ENCODE results near the gene TKTL1. TPM values are rescaled to one million over a fixed set of nuclear protein-coding genes. Genes with fewer than 3 reads are reported as not detected.

The TKTL1 gene
- total and polyA plus RNA-seq, 8 donors: not detected

DNA sequence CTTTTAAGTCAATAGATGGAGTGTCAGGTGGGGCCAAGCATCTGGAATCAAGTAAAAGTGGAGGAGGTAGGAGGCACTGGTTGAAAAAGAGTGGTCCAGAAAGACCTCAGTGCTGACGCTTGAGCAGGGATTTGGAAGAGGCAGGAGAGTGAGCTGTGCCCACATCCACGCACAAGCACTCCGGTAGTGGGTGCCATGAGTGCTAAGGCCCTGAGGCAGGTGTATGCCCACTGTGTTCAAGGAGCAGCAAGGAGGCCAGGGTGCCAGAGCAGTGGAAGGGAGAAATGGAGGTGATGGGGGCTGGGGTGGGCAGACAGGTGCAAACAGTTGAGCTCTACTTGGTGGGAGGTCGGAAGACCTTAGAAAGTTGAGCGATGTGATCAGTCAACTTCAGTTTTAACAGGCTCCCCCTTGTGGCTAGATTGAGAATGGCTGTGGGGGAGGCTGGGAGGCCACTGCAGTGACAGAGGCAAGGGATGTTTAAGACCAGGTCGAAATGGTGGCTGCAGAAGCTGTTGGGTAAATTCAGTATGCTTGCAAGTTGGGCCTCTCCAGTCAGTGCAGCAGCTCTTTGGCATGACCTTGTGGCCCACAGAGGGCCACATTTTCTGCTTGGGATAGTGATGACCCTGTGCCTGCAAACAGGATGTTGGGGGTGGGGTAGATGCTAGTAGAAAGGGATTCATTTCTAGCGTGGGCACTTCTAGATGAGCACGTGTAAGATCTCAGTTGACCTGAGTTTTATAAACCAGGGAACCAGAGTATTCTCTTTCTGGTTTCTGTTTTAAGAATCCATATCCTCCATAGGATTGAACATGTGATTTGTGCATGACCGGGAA lies 12.7 kb downstream of the TKTL1 start:
- Histone ChIP-seq H3K4me1 (no peaks in the 10 kb centered on the region), H3K9me3 (no peaks in the 10 kb centered on the region), H3K36me3 (no peaks in the 10 kb centered on the region), H3K27ac (no peak overlapping the region), H3K4me3 (no peak overlapping the region), H3K27me3 (peaks cover 0 to 12% (median 0%) of the 10 kb centered on the region in 4 donors)
- ATAC-seq: peak in 3 of 4 donors; percentile 79 to 88 (median 82)
- intact Hi-C loops (cut with DNase I): no loop called here
- peak in 5 of 6 donors; percentile 42 to 81 (median 61) for DNase-seq
- TF ChIP-seq, protein P1, sequence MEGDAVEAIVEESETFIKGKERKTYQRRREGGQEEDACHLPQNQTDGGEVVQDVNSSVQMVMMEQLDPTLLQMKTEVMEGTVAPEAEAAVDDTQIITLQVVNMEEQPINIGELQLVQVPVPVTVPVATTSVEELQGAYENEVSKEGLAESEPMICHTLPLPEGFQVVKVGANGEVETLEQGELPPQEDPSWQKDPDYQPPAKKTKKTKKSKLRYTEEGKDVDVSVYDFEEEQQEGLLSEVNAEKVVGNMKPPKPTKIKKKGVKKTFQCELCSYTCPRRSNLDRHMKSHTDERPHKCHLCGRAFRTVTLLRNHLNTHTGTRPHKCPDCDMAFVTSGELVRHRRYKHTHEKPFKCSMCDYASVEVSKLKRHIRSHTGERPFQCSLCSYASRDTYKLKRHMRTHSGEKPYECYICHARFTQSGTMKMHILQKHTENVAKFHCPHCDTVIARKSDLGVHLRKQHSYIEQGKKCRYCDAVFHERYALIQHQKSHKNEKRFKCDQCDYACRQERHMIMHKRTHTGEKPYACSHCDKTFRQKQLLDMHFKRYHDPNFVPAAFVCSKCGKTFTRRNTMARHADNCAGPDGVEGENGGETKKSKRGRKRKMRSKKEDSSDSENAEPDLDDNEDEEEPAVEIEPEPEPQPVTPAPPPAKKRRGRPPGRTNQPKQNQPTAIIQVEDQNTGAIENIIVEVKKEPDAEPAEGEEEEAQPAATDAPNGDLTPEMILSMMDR (IDR thresholded peaks at IDR 0.05): peak; percentile 71 to 79 (median 75)
- 39 to 52% methylated on average over 9 of the region's 9 CpGs for WGBS, 2 donors
- no peak for FAIRE-seq

DNA sequence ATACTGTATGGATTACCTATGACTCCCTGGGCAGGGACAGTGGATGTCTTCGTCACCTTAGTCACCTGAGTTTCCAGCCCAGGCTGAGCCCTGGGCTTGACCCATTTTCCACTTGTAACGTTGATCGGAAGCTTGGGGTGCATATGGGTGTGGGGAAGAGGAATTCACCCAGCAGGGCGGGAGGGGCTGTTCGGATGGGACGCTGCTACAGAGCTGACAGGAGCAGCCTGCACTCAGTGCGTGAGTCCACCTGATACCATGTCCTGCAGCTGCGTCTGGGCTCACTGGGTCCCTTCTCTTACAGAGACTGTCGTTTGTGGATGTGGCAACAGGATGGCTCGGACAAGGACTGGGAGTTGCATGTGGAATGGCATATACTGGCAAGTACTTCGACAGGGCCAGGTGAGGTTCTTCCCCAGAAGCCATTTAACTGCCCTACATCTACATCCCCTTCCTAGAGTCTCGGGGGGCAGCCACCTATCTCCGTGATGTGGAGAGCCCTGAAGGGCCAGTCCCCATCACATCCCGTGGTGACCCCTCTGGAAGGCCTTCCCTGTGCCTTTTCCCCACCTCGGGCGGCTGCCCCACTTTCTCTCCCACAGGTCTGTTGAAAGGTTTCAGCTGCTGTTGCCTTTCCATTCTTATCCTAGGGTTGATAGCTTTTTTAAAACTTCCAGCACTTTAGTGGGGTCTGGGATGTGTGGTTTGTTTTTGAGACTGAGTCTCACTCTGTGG lies 13.6 kb downstream of the TKTL1 start:
- peaks cover 0 to 14% (median 0%) of the 10 kb centered on the region in 4 donors for H3K27me3 ChIP-seq
- TF ChIP-seq, protein P1 (IDR thresholded peaks at IDR 0.05): no peak
- H3K9me3 ChIP-seq: no peaks in the 10 kb centered on the region
- no peak for ATAC-seq
- no peak for DNase-seq
- intact Hi-C loops (cut with DNase I): no loop called here
- 56 to 64% methylated on average over 16 of the region's 16 CpGs for WGBS, 2 donors
- no peak overlapping the region for H3K27ac ChIP-seq
- H3K4me3 ChIP-seq: no peak overlapping the region
- H3K4me1 ChIP-seq: no peaks in the 10 kb centered on the region
- FAIRE-seq: no peak
- no peaks in the 10 kb centered on the region for H3K36me3 ChIP-seq

DNA sequence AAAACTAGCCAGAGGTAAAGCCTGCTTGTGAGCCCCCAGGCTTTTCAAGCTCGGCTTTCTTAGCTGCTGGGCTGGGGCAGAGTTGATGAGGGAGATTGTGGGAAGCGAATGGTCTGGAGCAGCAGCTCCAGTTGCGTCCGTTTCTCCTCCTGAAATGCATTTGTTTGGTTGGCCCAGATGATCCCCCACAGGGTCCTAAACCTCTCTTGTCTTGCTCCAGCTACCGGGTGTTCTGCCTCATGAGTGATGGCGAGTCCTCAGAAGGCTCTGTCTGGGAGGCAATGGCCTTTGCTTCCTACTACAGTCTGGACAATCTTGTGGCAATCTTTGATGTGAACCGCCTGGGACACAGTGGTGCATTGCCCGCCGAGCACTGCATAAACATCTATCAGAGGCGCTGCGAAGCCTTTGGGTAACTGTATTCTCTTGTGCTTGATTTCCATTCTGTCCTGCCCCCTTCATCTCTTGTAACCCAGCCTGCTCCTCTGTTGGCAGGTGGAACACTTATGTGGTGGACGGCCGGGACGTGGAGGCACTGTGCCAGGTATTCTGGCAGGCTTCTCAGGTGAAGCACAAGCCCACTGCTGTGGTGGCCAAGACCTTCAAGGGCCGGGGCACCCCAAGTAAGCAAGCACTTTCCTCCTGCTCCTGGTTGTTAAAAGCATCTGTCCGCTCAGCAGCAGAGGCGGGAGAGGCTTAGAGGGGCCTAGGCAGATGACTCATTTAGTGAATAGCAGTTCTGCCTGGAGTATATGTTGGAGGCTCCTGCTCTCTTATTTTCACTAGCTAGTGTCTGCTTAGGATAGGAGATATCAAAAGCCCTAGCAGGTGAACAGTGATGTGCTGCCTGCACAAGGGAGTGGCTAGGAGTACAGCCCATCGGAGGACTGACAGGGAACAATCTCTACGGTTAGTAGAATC lies 15.3 kb downstream of the TKTL1 start:
- Histone ChIP-seq H3K27me3 (peaks cover 0 to 14% (median 0%) of the 10 kb centered on the region in 4 donors), H3K4me3 (no peak overlapping the region), H3K4me1 (no peaks in the 10 kb centered on the region), H3K36me3 (no peaks in the 10 kb centered on the region), H3K9me3 (no peaks in the 10 kb centered on the region), H3K27ac (no peak overlapping the region)
- TF ChIP-seq, protein P1 (IDR thresholded peaks at IDR 0.05): no peak
- WGBS, 2 donors: 65 to 67% methylated on average over 19 of the region's 19 CpGs
- ATAC-seq (no peak), FAIRE-seq (no peak), DNase-seq (no peak)
- intact Hi-C loops (cut with DNase I): no loop called here

DNA sequence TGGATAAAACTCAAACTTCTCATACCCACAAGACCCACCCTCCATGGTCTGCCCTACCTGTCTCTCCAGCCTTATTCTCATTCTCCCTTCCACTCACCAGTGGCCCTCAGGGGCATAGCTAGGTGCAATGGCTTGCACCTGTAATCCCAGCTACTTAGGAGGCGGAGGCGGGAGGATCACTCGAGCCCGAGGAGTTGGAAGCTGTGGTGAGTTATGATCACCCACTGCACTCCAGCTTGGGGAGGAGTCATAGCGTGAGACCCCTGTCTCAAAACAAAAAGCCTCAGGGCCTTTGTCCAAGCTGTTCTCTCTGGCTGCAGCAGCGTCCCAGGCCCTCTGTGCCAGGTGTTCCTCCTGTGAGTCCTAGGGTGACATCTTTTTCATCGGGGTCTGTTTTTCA lies 16.5 kb downstream of the TKTL1 start:
- TF ChIP-seq, protein P1 (IDR thresholded peaks at IDR 0.05): no peak
- Histone ChIP-seq H3K36me3 (no peaks in the 10 kb centered on the region), H3K4me3 (no peak overlapping the region), H3K9me3 (no peaks in the 10 kb centered on the region), H3K27me3 (peaks cover 0 to 7% (median 0%) of the 10 kb centered on the region in 4 donors), H3K4me1 (no peaks in the 10 kb centered on the region), H3K27ac (no peak overlapping the region)
- intact Hi-C loops (cut with DNase I): no loop called here
- 78 to 87% methylated on average over 7 of the region's 7 CpGs for WGBS, 2 donors
- no peak for DNase-seq
- no peak for ATAC-seq
- no peak for FAIRE-seq
